ENCODE data around the gene UQCRC2.
"Not testable (repeated sequence)": the region's sequence is repeated elsewhere in the genome, so short reads cannot be mapped to it uniquely, and the experiment has no call there.

Gene UQCRC2

GRCh38 chr16:21952793-21953540 lies at the start of gene UQCRC2:
TSS of gene UQCRC2 (plus strand) at chr16:21953361. CDS start at chr16:21953424, 63 bp downstream.
- peak; percentile 96 for DNase-seq

- not testable (repeated sequence) for DNase-seq
Observed at GRCh38 chr16:21932650-21933049, 20.5 kb upstream of the UQCRC2 start.

GRCh38 chr16:21933316-21933715 lies 19.8 kb upstream of the UQCRC2 start:
- DNase-seq, result not testable (repeated sequence)

- not testable (repeated sequence) for DNase-seq
Observed at GRCh38 chr16:21933790-21934189, 19.4 kb upstream of the UQCRC2 start.

GRCh38 chr16:21936216-21936615 lies 16.9 kb upstream of the UQCRC2 start:
- DNase-seq, result not testable (repeated sequence)

- DNase-seq, result no peak
Observed at GRCh38 chr16:21937336-21937829, 15.8 kb upstream of the UQCRC2 start.

- no peak for DNase-seq
Observed at GRCh38 chr16:21940570-21940969, 12.6 kb upstream of the UQCRC2 start.

GRCh38 chr16:21943571-21943970 lies 9.6 kb upstream of the UQCRC2 start:
- DNase-seq, result no peak

- DNase-seq, result no peak
Observed at GRCh38 chr16:21946889-21947635, 6.1 kb upstream of the UQCRC2 start.

- DNase-seq, result no peak
Observed at GRCh38 chr16:21949713-21950260, 3.4 kb upstream of the UQCRC2 start.

- DNase-seq, result peak; percentile 56
Observed at GRCh38 chr16:21950782-21951521, 2.2 kb upstream of the UQCRC2 start.

GRCh38 chr16:21952040-21952792 lies 945 bp upstream of the UQCRC2 start:
- DNase-seq, result peak; percentile 95

GRCh38 chr16:21953541-21953902 lies 361 bp downstream of the UQCRC2 start:
- DNase-seq, result no peak

GRCh38 chr16:21957714-21958346 lies 4.7 kb downstream of the UQCRC2 start:
- no peak for DNase-seq

GRCh38 chr16:21959050-21959449 lies 5.9 kb downstream of the UQCRC2 start:
- no peak for DNase-seq

GRCh38 chr16:21962475-21962874 lies 9.3 kb downstream of the UQCRC2 start:
- no peak for DNase-seq

GRCh38 chr16:21963887-21964286 lies 10.7 kb downstream of the UQCRC2 start:
- no peak for DNase-seq

GRCh38 chr16:21964353-21964752 lies 11.2 kb downstream of the UQCRC2 start:
- no peak for DNase-seq

GRCh38 chr16:21971856-21972255 lies 18.7 kb downstream of the UQCRC2 start:
- no peak for DNase-seq

GRCh38 chr16:21973945-21974344 lies 20.8 kb downstream of the UQCRC2 start:
- no peak for DNase-seq

GRCh38 chr16:21980032-21980431 lies 26.9 kb downstream of the UQCRC2 start:
- DNase-seq, result no peak

GRCh38 chr16:21982108-21982507 lies 28.9 kb downstream of the UQCRC2 start:
- no peak for DNase-seq

All from hematopoietic multipotent progenitor cell treated with erythropoietin and hydrocortisone succinate and interleukin-3 and kit ligand, for 8 days (in vitro differentiated cells).